HUES64 (cell line): ENCODE data around the gene SLC11A2.

Experiments used
- H3K27ac ChIP-seq: 2 replicates; pipeline ENCODE4 v1.7.0; 2013; ENCODE audit warnings: low read depth, low read length, inconsistent platforms
- H3K27me3 ChIP-seq: 2 replicates; pipeline ENCODE4 v1.6.1; 2013; ENCODE audit warnings: mild to moderate bottlenecking, low read length; ENCODE audit not compliant: insufficient read depth
- H3K36me3 ChIP-seq: 2 replicates; pipeline ENCODE4 v1.6.1; 2013; ENCODE audit warnings: mild to moderate bottlenecking, low read length; ENCODE audit not compliant: insufficient read depth
- H3K4me1 ChIP-seq: 2 replicates; pipeline ENCODE4 v1.6.1; 2013; ENCODE audit warnings: mild to moderate bottlenecking, low read length, moderate library complexity; ENCODE audit not compliant: insufficient read depth
- H3K4me3 ChIP-seq: 2 replicates; pipeline ENCODE4 v1.5.1; 2013; ENCODE audit warnings: mild to moderate bottlenecking, low read length, moderate library complexity
- H3K9ac ChIP-seq: 2 replicates; pipeline ENCODE4 v1.6.1; 2013; ENCODE audit warnings: mild to moderate bottlenecking, low read depth, low read length
- H3K9me3 ChIP-seq: 2 replicates; pipeline ENCODE4 v1.6.1; 2013; ENCODE audit warnings: low read depth, low read length; ENCODE audit not compliant: insufficient read depth
- WGBS: fragments of 150-250, 120-280 bp; methylation state at CpG from one replicate; pipeline ENCODE4 v1.1.7; 2013; ENCODE audit warnings: missing lambda C conversion rate; 5-methylcytosine and 5-hydroxymethylcytosine counted together

The SLC11A2 gene

GRCh38 chr12:51051787-51052186, 25.6 kb upstream of the SLC11A2 start:
- WGBS, result 87% methylated on average over 4 of the region's 4 CpGs
- Histone ChIP-seq H3K4me3 (no peak overlapping the region), H3K36me3 (peaks cover 51% of the 10 kb centered on the region), H3K27me3 (no peaks in the 10 kb centered on the region), H3K4me1 (peaks cover 10% of the 10 kb centered on the region), H3K27ac (no peak overlapping the region), H3K9me3 (no peaks in the 10 kb centered on the region), H3K9ac (no peak overlapping the region)

- 90% methylated on average over 3 of the region's 3 CpGs for WGBS
- peak overlapping the region; percentile 91 for H3K4me3 ChIP-seq
Measured at GRCh38 chr12:51049525-51049924, 23.3 kb upstream of the SLC11A2 start.

GRCh38 chr12:51048661-51049251, 22.6 kb upstream of the SLC11A2 start:
- Histone ChIP-seq H3K9me3 (no peaks in the 10 kb centered on the region), H3K9ac (peak overlapping the region; percentile 84), H3K27ac (0 out of 2 replicates have a peak overlapping the region, but pooled peaks have one; percentile 31), H3K36me3 (peaks cover 22% of the 10 kb centered on the region), H3K4me3 (peak overlapping the region; percentile 91), H3K4me1 (peaks cover 10% of the 10 kb centered on the region), H3K27me3 (no peaks in the 10 kb centered on the region)
- WGBS, result 51% methylated on average over 14 of the region's 14 CpGs

More at GRCh38 chr12:51049525-51049924, 23.3 kb upstream of the SLC11A2 start:
- no peak overlapping the region for H3K27ac ChIP-seq
- no peak overlapping the region for H3K9ac ChIP-seq
- no peaks in the 10 kb centered on the region for H3K9me3 ChIP-seq
- H3K36me3 ChIP-seq, result peaks cover 30% of the 10 kb centered on the region
- H3K27me3 ChIP-seq, result no peaks in the 10 kb centered on the region
- H3K4me1 ChIP-seq, result peaks cover 10% of the 10 kb centered on the region

GRCh38 chr12:51047655-51048540, 21.7 kb upstream of the SLC11A2 start, which contains the start of gene LETMD1:
Gene LETMD1 (plus strand): TSS chr12:51048327. CDS start chr12:51048357, 30 bp downstream.
- Histone ChIP-seq H3K4me1 (peaks cover 10% of the 10 kb centered on the region), H3K4me3 (peak within 1 kb of the TSS; percentile 91), H3K36me3 (peaks cover 14% of the 10 kb centered on the region), H3K9ac (peak within 1 kb of the TSS; percentile 84), H3K27ac (peak within 1 kb of the TSS; percentile 68; the same call in 1 of the 2 replicates), H3K27me3 (no peaks in the 10 kb centered on the region), H3K9me3 (no peaks in the 10 kb centered on the region)
- 4% methylated on average over 51 of the region's 51 CpGs for WGBS

- no peak overlapping the region for H3K4me3 ChIP-seq
- H3K36me3 ChIP-seq, result no peaks in the 10 kb centered on the region
- H3K27ac ChIP-seq, result no peak overlapping the region
- H3K27me3 ChIP-seq, result no peaks in the 10 kb centered on the region
- no peaks in the 10 kb centered on the region for H3K9me3 ChIP-seq
- H3K4me1 ChIP-seq, result no peaks in the 10 kb centered on the region
- H3K9ac ChIP-seq, result no peak overlapping the region
- WGBS, result 80% methylated on average over 2 of the region's 3 CpGs
Measured at GRCh38 chr12:51036279-51036678, 10.1 kb upstream of the SLC11A2 start.

GRCh38 chr12:51033457-51034089, 7.4 kb upstream of the SLC11A2 start:
- Histone ChIP-seq H3K27ac (no peak overlapping the region), H3K36me3 (no peaks in the 10 kb centered on the region), H3K27me3 (no peaks in the 10 kb centered on the region), H3K4me1 (peaks cover 4% of the 10 kb centered on the region), H3K9me3 (no peaks in the 10 kb centered on the region), H3K9ac (no peak overlapping the region), H3K4me3 (no peak overlapping the region)
- 95% methylated on average over 4 of the region's 4 CpGs for WGBS

GRCh38 chr12:51033048-51033447, 6.9 kb upstream of the SLC11A2 start:
- WGBS, result 88% methylated on average over 2 of the region's 2 CpGs
- H3K9ac ChIP-seq, result no peak overlapping the region

GRCh38 chr12:51028813-51029150, 2.6 kb upstream of the SLC11A2 start:
- Histone ChIP-seq H3K4me3 (no peak overlapping the region), H3K4me1 (peaks cover 28% of the 10 kb centered on the region), H3K9ac (no peak overlapping the region), H3K27ac (no peak overlapping the region), H3K9me3 (no peaks in the 10 kb centered on the region), H3K36me3 (no peaks in the 10 kb centered on the region), H3K27me3 (no peaks in the 10 kb centered on the region)
- 84% methylated on average over 5 of the region's 5 CpGs for whole genome bisulfite sequencing

More at GRCh38 chr12:51033048-51033447, 6.9 kb upstream of the SLC11A2 start:
- Histone ChIP-seq H3K4me3 (no peak overlapping the region), H3K4me1 (peaks cover 9% of the 10 kb centered on the region), H3K27ac (no peak overlapping the region), H3K9me3 (no peaks in the 10 kb centered on the region), H3K36me3 (no peaks in the 10 kb centered on the region), H3K27me3 (no peaks in the 10 kb centered on the region)

- 41% methylated on average over 9 of the region's 9 CpGs for WGBS
- no peak overlapping the region for H3K9ac ChIP-seq
- H3K4me1 ChIP-seq, result peaks cover 28% of the 10 kb centered on the region
- H3K9me3 ChIP-seq, result no peaks in the 10 kb centered on the region
- no peaks in the 10 kb centered on the region for H3K27me3 ChIP-seq
- no peaks in the 10 kb centered on the region for H3K36me3 ChIP-seq
- peak overlapping the region; percentile 14; the same call in 1 of the 2 replicates for H3K4me3 ChIP-seq
- H3K27ac ChIP-seq, result no peak overlapping the region
Measured at GRCh38 chr12:51028126-51028812, 2.1 kb upstream of the SLC11A2 start.

- Histone ChIP-seq H3K9ac (no peak overlapping the region), H3K27ac (no peak overlapping the region)
Measured at GRCh38 chr12:51027342-51027835, 1.2 kb upstream of the SLC11A2 start.

More at GRCh38 chr12:51027342-51027835, 1.2 kb upstream of the SLC11A2 start:
- no peaks in the 10 kb centered on the region for H3K27me3 ChIP-seq
- H3K36me3 ChIP-seq, result no peaks in the 10 kb centered on the region
- H3K4me1 ChIP-seq, result peaks cover 28% of the 10 kb centered on the region
- WGBS, result 95% methylated on average over 15 of the region's 15 CpGs
- no peak overlapping the region for H3K4me3 ChIP-seq
- no peaks in the 10 kb centered on the region for H3K9me3 ChIP-seq
